ACHN (cell line): ENCODE measurements around the gene SF3B1.
A peak's percentile ranks its signal among the peaks of the same experiment; 100 is the strongest.
"Not testable (repeated sequence)": the region's sequence is repeated elsewhere in the genome, so short reads cannot be mapped to it uniquely, and the experiment has no call there.

Experiments used
- DNase-seq: peaks from one replicate; pipeline ENCODE4 v3.0.0-alpha.2; 2015
- in situ Hi-C: cut with HindIII; loops from 2 replicates; pipeline ENCODE4 v1.10.0; 2017; ENCODE audit warnings: low sequenced_read_pairs, low pct_ligation_motif_present, low pct_unique_long_range_greater_than_20kb

SF3B1 gene, protein sequence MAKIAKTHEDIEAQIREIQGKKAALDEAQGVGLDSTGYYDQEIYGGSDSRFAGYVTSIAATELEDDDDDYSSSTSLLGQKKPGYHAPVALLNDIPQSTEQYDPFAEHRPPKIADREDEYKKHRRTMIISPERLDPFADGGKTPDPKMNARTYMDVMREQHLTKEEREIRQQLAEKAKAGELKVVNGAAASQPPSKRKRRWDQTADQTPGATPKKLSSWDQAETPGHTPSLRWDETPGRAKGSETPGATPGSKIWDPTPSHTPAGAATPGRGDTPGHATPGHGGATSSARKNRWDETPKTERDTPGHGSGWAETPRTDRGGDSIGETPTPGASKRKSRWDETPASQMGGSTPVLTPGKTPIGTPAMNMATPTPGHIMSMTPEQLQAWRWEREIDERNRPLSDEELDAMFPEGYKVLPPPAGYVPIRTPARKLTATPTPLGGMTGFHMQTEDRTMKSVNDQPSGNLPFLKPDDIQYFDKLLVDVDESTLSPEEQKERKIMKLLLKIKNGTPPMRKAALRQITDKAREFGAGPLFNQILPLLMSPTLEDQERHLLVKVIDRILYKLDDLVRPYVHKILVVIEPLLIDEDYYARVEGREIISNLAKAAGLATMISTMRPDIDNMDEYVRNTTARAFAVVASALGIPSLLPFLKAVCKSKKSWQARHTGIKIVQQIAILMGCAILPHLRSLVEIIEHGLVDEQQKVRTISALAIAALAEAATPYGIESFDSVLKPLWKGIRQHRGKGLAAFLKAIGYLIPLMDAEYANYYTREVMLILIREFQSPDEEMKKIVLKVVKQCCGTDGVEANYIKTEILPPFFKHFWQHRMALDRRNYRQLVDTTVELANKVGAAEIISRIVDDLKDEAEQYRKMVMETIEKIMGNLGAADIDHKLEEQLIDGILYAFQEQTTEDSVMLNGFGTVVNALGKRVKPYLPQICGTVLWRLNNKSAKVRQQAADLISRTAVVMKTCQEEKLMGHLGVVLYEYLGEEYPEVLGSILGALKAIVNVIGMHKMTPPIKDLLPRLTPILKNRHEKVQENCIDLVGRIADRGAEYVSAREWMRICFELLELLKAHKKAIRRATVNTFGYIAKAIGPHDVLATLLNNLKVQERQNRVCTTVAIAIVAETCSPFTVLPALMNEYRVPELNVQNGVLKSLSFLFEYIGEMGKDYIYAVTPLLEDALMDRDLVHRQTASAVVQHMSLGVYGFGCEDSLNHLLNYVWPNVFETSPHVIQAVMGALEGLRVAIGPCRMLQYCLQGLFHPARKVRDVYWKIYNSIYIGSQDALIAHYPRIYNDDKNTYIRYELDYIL

DNA sequence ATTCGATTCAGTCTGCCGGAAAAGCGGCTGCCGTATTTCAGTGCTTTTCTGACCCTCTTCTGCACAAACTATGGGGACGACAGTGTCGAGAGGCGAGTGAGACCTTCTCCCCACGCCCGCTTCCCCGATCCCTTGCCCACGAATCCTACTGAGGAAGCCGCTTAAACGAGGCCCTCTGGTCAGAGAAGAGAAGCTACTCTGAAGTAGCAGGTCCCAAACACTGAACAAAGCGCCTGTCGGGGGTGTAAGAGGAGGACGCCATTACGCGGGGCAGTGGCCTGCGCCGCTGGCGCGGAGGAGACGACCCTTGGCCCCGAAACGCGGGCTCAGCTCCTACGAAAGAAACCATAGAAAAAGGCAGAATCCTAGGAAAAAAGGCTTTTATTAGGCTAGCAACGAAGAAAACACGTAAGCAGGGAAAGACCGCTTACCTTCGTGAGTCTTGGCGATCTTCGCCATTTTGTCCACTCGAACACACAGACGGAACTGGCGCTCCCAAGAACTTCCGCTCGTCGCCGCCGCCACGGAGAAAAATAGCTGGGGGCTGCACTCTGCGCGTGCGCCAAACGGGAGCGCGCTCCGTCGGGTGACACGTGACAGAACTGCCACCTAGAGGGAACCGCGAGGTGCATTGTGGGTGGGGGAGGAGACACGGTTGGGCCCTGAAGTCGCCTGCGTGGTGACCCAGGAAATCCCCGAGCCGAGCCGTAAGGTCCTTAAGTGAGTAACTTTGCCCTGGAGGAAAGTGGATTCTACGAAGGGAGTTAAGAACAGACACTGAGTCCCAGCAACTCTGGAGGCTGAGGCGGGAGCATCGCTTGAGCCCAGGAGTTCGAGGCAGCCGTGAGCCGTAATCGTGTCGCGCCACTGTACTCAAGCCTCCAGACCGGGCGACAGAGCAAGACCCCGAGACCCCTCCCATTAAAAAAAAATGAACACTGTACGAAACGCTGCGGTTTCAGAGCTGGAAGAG lies at the start of gene SF3B1:
SF3B1 (minus strand) TSS at position 488 of the 973 bp plus-strand sequence; CDS start at position 459, 29 bp downstream.
- DNase-seq: peak; percentile 98
- in situ Hi-C loops: no loop called here

DNA sequence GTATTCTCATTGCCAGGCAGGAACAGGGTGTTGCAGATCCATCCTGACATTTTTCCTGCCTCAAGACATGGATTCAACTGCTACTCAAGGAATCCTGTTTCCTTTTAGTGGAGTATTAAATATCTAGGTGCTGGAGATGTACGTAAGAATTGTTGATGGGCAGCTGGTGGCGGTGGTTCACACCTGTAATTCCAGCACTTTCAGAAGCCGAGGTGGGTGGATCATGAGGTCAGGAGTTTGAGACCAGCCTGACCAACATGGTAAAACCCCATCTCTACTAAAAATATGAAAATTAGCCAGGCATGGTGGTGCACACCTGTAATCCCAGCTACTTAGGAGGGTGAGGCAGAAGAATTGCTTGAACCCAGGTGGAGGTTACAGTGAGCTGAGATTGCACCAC lies 49.4 kb upstream of the SF3B1 start:
- in situ Hi-C loops, DNase-seq: not testable (repeated sequence)

DNA sequence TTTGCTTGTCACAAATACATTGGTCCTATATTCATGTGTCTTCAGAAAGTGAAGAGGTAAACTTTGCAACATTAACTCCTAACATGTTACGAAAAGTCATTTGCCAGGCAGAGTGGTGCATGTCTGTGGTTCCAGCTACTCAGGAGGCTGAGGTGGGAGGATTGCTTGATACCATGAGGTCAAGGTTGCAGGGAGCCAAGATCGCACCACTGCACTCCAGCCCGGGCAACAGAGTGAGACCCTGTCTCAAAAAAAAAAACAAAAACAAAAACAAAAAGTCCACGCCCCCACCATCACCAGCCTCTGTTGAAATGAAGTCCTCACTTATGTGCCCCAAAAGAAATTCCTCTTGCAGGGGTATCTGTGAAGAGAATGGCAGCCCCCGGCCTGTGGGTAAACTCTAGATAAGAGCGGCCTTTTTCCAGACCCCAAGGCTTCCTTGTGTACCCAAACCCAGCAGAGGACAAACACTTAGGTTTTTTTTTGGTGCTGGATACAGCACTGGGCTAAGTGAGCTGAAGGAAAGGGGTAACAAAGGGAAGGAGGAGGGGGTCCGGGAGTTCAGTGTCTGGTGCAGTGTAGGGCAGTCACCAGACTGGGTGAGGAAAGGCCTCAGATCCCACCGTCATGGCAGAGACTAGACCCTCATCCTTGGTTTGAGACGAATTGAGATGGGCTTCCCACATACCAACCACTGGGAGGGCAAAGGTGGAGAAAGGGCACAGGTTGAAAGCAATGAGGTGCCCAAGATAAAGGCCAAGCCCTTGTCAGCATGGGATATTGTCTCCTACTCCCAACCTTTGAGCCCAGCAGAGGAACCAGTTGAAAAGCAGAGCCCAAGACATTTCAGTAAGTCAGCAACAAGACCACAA lies 45.6 kb upstream of the SF3B1 start:
- DNase-seq: no peak
- in situ Hi-C loops: no loop called here

DNA sequence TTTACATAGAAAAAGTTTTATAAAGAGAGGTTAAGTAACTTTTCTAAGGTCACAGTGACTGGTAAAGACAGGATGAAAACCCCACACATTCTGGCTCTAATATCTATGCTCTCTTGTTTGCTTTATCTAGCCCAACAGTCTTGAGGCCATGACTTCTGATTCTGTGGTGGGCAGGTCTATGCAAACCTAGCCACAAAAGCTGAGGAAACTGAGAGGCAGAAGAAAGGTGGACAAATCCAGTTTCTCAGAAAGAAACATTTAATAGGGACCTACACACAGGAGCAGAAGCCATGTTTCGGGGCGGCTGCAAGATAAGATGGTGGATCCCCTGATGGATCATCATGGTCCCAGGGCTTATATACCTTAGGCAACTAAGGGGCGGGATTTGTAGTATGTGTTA lies 43.0 kb upstream of the SF3B1 start:
- in situ Hi-C loops: no loop called here
- no peak for DNase-seq

DNA sequence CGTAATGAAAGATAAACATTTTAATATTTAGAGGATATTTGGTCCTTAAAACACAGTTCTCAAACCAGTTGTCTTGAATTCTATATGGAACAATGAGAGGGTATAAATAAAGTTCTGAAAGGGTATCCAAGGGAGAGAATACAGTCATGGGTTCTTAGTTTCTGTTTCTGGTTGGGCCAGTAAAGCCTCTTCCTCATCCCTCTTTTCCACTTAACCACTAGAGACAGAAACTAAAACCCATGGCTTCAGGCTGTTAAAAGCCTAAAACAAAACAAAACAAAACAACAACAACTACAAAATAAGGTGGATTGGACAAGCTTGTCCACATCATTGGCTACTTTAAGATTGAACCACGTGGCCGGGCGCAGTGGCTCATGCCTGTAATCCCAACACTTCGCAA lies 37.3 kb upstream of the SF3B1 start:
- DNase-seq: no peak
- in situ Hi-C loops: no loop called here

DNA sequence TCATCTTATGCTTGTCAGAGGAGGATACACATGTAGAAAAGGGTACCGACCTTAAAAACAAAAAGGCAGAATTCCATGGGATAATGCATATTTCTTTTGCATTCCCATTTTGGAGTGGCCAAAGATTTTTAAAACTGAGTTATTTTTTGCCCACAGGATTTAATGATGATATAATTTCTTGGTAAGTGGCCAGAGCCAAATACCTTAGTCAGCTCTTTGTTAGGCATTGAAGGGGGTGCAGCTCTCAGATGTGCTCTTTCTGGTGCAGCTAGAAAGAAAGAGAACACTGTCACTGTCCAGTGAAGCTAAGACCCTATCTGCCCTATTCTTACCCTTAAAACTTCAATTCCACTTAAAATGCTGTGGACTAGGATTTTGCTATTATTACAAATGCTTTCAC lies 29.3 kb upstream of the SF3B1 start:
- in situ Hi-C loops: no loop called here
- no peak for DNase-seq

DNA sequence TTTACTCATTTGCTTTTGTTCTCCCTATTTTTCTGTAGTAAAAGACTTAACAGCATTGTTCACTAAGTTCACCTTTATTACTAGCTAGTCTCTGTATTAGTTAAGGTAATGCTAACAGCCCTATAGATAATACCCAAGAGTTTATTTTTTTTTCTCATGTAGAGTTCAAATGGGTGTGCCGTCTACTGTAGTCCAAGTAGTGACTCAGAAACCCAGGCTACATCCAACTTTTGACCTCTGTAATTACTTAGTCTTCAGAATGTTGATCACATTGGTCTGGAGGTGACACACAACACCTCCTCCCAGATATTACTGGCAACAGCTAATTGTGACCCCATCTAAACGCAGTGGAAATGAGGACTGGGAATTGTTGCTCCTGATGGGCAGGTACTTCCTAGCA lies 26.2 kb upstream of the SF3B1 start:
- no peak for DNase-seq
- in situ Hi-C loops: no loop called here

DNA sequence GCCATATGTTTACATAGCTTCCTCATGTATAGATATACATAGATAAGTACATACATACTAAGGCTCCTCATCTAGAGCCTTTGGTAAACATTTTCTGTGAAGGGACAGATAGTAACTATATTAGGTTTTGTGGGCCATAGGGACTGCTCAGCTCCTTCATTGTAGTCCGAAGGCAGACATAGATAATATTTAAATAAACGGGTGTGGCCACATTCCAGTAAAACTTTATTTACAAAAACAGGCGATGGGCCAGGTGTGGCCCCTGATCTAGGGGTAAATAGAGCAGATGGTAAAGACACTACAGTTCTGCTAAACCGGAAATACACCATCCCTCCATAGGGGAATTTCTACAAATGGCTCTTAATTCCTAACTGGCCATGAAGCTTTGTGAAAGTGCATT lies 25.8 kb upstream of the SF3B1 start:
- in situ Hi-C loops: no loop called here

DNA sequence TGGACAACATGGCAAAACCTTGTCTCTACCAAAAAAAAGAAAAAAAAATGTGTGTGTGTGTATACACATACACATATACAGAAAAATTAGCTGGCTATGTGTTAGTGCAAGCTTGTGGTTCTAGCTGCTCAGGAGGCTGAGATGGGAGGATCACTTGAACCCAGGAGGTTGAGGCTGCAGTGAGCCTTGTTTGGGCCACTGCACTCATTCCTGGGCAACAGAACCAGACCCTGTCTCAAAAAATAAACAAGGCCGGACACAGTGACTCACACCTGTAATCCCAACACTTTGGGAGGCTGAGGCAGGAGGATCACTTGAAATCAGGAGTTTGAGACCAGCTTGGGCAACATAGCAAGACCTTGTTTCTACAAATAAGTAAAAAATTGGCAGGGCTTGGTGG lies 20.6 kb upstream of the SF3B1 start:
- DNase-seq: no peak
- in situ Hi-C loops: no loop called here

More for the DNA sequence above, 25.8 kb upstream of the SF3B1 start:
- no peak for DNase-seq

DNA sequence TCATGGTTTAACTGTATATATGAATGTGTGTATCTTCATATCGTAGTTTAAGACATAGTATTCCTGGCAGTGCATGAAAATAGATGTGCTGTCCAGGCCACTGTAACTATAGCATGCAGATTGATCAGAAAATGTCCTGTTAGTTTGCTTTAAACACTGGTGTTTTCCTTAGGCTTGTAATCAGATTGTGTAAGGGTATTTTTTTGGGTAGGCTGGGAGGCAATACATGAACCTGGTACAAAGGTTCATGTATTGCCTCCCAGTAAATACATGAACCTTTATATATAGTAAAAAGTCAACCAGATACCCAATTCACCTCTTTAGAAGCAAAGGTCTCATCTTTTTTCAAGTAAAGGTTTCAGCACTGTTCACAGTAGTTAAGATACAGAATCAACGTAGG lies 20.1 kb upstream of the SF3B1 start:
- DNase-seq: no peak
- in situ Hi-C loops: no loop called here

DNA sequence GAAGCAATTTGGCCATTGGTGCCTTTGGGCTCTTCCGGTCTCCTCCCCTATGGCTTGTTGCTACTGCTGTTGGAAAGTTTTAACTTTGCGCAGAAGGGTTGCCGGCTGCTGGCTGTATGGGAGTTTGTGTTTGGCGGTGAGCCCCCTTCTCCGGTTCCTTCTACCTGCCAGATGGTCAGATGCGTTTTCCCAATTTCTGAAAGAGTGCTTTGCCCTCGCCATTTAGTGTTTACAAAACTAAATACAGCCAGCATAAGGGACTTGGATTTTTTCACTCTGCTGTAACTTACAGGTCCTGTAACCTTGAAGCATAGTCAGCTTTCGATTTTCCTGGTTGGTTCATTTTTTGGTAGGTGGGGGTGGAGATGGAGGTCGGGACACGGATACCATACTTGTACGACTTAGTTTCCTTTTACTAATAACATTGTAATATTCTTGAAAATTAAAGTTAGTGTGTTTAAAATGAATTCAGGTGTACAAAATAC lies 19.1 kb upstream of the SF3B1 start:
- in situ Hi-C loops: no loop called here
- peak; percentile 96 for DNase-seq

DNA sequence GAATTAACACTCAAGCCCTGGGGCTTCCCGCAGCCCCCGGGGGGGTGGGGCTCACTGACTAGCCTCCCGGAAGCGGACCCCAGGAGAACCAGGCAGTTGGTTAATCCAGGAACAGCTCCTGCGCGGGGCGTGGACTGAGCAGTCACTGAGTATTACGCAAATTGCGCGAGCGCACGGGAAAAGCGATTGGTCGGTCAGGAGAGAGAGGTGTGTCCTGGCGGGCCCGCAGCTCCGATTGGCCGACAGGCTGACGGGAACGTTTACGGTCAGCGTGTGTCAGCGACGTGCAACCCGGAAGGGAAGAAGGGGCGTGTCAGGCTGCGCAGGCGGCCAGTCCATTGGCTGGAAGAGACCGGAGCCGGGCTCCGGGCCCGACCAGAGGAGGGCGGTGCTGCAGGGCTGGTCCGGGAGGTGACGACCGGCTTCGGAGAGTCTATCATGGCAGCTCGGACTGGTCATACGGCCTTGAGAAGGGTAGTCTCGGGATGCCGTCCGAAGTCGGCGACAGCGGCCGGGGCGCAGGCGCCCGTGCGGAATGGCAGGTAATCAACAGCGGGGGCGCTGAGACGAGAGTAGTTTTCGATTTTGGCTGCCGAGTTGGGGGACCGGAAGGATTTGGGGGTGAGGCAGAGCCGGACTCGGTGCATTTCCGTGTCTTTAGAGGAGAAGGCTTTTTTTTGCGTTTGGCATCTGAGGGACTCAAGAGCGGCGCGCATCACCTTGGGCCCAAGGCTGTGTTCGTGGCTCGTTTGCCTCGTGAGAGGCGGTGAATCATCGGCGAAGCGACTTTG lies 18.5 kb upstream of the SF3B1 start, which contains the start of gene COQ10B:
COQ10B (plus strand) TSS at position 430 of the 791 bp plus-strand sequence; CDS start at position 439, 9 bp downstream.
- peak; percentile 100 for DNase-seq
- in situ Hi-C loops: no loop called here

DNA sequence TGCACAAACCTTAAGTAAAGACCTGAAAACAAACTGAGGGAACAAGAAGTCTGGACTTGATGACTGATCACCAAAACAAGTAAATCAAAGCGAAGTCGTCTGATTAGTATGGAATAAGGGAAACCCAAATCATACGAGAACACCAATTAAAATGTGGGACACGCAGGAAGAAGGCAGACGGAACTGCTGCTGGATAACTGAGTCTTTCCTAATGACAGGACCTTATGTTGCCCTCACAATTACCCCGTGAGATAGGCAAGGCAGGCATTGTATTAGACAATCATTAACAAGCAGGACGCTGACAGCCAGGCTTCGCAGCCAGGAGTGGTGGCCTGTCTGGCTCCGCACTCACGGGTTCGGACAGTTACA lies 17.9 kb upstream of the SF3B1 start:
- in situ Hi-C loops: no loop called here
- DNase-seq: no peak

DNA sequence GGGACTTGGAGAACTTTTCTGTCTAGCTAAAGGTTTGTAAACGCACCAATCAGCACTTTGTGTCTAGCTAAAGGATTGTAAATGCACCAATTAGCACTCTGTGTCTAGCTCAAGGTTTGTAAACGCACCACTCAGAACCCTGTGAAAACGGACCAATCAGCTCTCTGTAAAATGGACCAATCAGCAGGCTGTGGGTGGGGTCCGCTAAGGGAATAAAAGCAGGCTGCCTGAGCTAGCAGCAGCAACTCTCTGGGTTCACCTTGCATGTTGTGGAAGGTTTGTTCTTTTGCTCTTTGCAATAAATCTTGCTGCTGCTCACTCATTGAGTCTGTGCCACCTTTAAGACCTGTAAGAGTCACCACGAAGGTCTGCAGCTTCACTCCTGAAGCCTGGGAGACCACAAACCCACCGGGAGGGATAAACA lies 16.1 kb upstream of the SF3B1 start:
- in situ Hi-C loops, DNase-seq: not testable (repeated sequence)

DNA sequence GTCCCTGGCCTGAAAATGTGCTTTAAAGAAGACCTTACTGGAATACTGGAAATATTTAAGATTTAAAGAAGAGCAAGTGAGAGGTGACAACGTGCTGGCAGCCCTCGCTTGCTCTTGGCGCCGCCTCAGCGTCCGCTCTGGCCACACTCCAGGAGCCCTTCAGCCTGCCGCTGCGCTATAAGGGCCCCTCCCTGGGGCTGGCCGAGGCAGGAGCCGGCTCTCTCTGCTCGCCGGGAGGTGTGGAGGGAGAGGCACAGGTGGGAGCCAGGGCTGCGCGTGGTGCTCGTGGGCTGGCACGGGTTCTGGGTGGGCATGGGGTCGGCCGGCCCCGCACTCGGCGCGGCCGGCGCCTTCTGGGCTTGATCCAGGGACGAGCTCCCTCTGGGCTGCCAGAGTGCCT lies 15.6 kb upstream of the SF3B1 start:
- in situ Hi-C loops: no loop called here
- DNase-seq: no peak

DNA sequence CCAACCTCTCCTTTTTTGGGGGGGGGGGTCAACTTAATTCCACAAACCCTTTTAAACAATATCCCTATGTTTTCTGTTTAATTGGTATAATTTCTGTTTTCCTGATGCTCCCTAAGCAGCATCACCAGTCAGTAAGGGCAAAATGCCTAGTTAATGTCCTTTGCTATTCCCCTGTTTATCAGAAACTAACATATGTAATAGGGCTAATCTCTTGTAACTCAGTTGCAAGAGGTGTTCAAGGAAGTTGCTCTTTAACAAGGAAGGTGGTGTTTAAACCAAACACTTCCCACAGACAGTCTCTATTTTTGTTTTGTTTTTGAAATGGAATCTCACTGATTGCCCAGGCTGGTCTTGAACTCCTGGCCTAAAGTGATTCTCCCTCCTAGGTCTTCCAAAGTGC lies 12.0 kb upstream of the SF3B1 start:
- no peak for DNase-seq

More for the DNA sequence above, 12.0 kb upstream of the SF3B1 start:
- in situ Hi-C loops: no loop called here
